IPS-20b (cell line): ENCODE measurements around the gene ELOA2.
"Not testable (repeated sequence)": the region's sequence is repeated elsewhere in the genome, so short reads cannot be mapped to it uniquely, and the experiment has no call there.

ENCODE experiments used
- H3K27ac ChIP-seq: one replicate; pipeline ENCODE4 v1.5.1; 2013; ENCODE audit warnings: low read length
- H3K27me3 ChIP-seq: 2 replicates; pipeline ENCODE4 v1.6.1; 2013; ENCODE audit warnings: mild to moderate bottlenecking, low read length, inconsistent platforms; ENCODE audit not compliant: insufficient read depth
- H3K36me3 ChIP-seq: 2 replicates; pipeline ENCODE4 v1.6.1; 2013; ENCODE audit warnings: low read depth, mild to moderate bottlenecking, inconsistent platforms, low read length, moderate library complexity; ENCODE audit not compliant: insufficient read depth
- H3K4me1 ChIP-seq: 2 replicates; pipeline ENCODE4 v1.6.1; 2013; ENCODE audit warnings: mild to moderate bottlenecking, control low read depth, inconsistent platforms, low read length, moderate library complexity; ENCODE audit not compliant: insufficient read depth
- H3K4me3 ChIP-seq: 2 replicates; pipeline ENCODE4 v1.5.1; 2013; ENCODE audit warnings: mild to moderate bottlenecking, low read length, inconsistent platforms
- H3K9ac ChIP-seq: 2 replicates; pipeline ENCODE4 v1.6.1; 2013; ENCODE audit warnings: low read depth, mild to moderate bottlenecking, inconsistent platforms, low read length, moderate library complexity
- H3K9me3 ChIP-seq: 2 replicates; pipeline ENCODE4 v1.6.1; 2013; ENCODE audit warnings: mild to moderate bottlenecking, low read depth, low read length, inconsistent platforms; ENCODE audit not compliant: insufficient read depth

Gene ELOA2

DNA sequence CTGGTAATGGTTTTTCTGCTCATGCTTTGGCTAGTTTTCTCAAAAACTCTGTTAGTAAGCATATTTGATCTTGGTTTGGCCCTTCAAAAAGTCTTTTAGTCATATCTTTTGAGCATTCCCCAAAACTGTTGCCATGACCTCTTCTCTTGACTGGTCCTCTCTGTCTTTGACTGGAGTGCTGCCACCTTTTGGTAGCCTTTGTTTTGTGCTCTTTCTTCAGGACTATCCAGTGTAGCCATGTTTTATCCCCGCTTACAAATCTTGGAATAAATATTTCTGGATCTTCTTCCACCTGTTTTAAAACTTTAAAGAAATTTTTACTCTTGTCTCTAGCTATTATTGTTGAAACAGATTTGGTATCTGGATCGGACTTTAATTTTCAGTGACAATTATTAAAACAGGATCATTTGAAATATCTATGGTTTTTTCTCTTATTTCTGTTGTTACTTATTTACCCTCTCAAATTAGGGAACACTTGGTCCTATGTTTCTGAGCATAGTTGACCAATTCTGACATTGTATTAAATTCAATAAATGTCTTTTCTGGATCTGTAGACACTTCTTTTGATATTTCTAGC, 965 bp upstream of the ELOA2 start:
- Histone ChIP-seq H3K9ac (no peak overlapping the region), H3K4me1 (no peaks in the 10 kb centered on the region), H3K36me3 (no peaks in the 10 kb centered on the region), H3K27ac (no peak overlapping the region), H3K4me3 (no peak overlapping the region), H3K9me3 (no peaks in the 10 kb centered on the region), H3K27me3 (no peaks in the 10 kb centered on the region)

DNA sequence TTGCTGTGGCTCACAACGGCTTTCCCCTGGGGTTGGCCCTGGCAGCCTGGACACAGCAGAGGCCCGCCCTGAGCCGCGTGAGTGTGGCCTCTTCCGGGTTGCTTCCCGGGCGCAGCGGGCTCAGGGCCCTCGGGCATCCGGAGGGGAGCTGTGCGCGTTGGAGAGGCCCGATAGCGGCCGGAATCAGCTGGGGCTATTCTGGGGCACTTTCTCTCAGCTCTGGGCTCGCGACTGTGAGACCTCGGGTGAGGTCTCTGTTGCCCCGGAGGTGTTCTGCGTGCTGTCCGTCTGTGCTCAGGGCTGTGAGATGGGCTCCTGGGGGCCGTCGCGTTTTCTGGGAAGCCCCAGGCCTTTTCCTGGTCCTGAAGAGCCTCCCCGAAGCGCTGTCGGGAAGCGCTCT, 830 bp downstream of the ELOA2 start:
- H3K27me3 ChIP-seq, H3K4me1 ChIP-seq, H3K27ac ChIP-seq, H3K4me3 ChIP-seq, H3K9ac ChIP-seq, H3K36me3 ChIP-seq, H3K9me3 ChIP-seq: not testable (repeated sequence)

GRCh38 chr18:47032945-47033344, 2.5 kb downstream of the ELOA2 start:
- Histone ChIP-seq H3K4me1 (no peaks in the 10 kb centered on the region), H3K27ac (no peak overlapping the region), H3K27me3 (no peaks in the 10 kb centered on the region), H3K9me3 (no peaks in the 10 kb centered on the region), H3K36me3 (no peaks in the 10 kb centered on the region), H3K4me3 (no peak overlapping the region), H3K9ac (no peak overlapping the region)

- H3K9ac ChIP-seq, H3K9me3 ChIP-seq, H3K27me3 ChIP-seq, H3K27ac ChIP-seq, H3K36me3 ChIP-seq, H3K4me3 ChIP-seq, H3K4me1 ChIP-seq: not testable (repeated sequence)
These were observed 4.5 kb downstream of the ELOA2 start for GRCh38 chr18:47030887-47031286.

DNA sequence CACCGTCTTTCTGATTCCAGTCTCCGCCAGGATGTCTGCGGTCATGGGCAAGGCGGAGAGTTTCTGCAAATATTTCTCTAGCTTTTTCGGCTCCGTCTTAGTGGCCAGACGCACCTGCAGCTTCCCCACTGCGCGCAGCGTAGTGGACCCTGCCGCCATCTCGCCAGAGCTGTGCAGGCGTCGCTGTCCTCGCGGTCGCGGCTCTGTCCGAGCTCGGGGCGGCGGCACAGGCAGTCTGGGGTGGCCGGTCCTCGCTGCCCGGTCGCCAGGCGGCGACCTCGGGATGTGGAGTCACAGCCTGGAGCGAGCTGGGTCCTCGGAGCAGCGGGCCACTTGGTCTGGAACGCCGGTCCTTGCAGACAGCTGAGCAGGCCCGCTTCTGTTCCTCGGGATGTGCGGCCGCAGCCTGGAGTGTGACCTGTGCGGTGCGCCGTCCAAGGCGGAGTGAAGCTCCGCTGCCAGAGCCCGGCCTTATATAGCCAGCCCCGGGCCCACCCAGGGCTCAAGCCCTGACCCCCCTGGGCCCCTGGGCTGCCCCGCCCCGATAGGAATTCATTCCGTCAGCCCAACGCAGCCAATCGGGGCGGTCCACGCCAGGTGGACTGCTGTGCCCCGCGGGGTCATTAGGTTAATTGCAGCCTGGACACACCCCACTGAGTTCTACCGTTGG, 5.6 kb downstream of the ELOA2 start:
- not testable (repeated sequence) for H3K4me1 ChIP-seq, H3K4me3 ChIP-seq, H3K36me3 ChIP-seq, H3K9me3 ChIP-seq, H3K9ac ChIP-seq, H3K27me3 ChIP-seq, H3K27ac ChIP-seq

GRCh38 chr18:47028738-47029137, 6.7 kb downstream of the ELOA2 start:
- H3K9ac ChIP-seq, H3K27me3 ChIP-seq, H3K4me3 ChIP-seq, H3K4me1 ChIP-seq, H3K9me3 ChIP-seq, H3K36me3 ChIP-seq, H3K27ac ChIP-seq: not testable (repeated sequence)

DNA sequence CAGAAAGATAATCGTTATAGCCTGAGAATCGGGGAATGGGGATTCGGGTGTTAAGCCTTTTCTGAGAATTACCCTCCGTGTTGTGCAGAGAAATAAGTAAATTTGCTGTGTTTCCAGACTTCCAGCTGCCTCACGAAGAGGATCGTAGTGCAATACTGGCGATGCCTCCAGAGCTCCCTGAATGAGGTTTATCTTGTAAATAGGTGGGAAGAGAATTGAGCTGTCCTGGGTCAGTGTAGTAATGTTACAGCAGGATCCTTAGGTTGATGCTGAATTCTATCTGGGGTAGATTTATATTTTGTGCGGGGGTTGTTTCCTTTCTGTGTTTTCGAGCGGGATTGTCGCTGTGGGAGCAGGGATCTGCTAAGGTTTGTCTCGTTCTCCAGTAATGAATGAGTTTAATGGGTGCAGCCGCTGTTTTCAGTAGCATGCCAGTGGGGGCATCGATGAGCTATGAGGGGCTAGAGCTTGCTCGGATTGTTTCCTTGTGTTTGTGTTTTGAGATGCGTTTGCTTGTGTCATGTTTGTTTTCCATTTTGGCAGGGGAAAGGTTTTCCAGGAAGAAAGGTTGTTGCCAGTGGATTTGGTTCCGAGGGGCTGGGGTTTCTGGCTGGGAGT, 9.8 kb downstream of the ELOA2 start:
- not testable (repeated sequence) for H3K9me3 ChIP-seq, H3K4me3 ChIP-seq, H3K27me3 ChIP-seq, H3K36me3 ChIP-seq, H3K9ac ChIP-seq, H3K4me1 ChIP-seq, H3K27ac ChIP-seq

DNA sequence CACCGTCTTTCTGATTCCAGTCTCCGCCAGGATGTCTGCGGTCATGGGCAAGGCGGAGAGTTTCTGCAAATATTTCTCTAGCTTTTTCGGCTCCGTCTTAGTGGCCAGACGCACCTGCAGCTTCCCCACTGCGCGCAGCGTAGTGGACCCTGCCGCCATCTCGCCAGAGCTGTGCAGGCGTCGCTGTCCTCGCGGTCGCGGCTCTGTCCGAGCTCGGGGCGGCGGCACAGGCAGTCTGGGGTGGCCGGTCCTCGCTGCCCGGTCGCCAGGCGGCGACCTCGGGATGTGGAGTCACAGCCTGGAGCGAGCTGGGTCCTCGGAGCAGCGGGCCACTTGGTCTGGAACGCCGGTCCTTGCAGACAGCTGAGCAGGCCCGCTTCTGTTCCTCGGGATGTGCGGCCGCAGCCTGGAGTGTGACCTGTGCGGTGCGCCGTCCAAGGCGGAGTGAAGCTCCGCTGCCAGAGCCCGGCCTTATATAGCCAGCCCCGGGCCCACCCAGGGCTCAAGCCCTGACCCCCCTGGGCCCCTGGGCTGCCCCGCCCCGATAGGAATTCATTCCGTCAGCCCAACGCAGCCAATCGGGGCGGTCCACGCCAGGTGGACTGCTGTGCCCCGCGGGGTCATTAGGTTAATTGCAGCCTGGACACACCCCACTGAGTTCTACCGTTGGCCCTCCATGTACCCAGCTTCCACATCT, 11.5 kb downstream of the ELOA2 start:
- not testable (repeated sequence) for H3K9ac ChIP-seq, H3K4me3 ChIP-seq, H3K4me1 ChIP-seq, H3K36me3 ChIP-seq, H3K27ac ChIP-seq, H3K9me3 ChIP-seq, H3K27me3 ChIP-seq

GRCh38 chr18:47022821-47023220, 12.6 kb downstream of the ELOA2 start:
- H3K4me1 ChIP-seq, H3K36me3 ChIP-seq, H3K9ac ChIP-seq, H3K27ac ChIP-seq, H3K4me3 ChIP-seq, H3K9me3 ChIP-seq, H3K27me3 ChIP-seq: not testable (repeated sequence)

- not testable (repeated sequence) for H3K36me3 ChIP-seq, H3K4me1 ChIP-seq, H3K9me3 ChIP-seq, H3K27ac ChIP-seq, H3K4me3 ChIP-seq, H3K27me3 ChIP-seq, H3K9ac ChIP-seq
These were observed 14.7 kb downstream of the ELOA2 start for GRCh38 chr18:47020757-47021156.

DNA sequence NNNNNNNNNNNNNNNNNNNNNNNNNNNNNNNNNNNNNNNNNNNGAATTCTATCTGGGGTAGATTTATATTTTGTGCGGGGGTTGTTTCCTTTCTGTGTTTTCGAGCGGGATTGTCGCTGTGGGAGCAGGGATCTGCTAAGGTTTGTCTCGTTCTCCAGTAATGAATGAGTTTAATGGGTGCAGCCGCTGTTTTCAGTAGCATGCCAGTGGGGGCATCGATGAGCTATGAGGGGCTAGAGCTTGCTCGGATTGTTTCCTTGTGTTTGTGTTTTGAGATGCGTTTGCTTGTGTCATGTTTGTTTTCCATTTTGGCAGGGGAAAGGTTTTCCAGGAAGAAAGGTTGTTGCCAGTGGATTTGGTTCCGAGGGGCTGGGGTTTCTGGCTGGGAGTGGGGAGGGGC, 15.6 kb downstream of the ELOA2 start:
- H3K4me1 ChIP-seq, H3K36me3 ChIP-seq: not testable (repeated sequence)

More for the DNA sequence above, 15.6 kb downstream of the ELOA2 start:
- not testable (repeated sequence) for H3K27me3 ChIP-seq, H3K9me3 ChIP-seq, H3K9ac ChIP-seq, H3K27ac ChIP-seq, H3K4me3 ChIP-seq
